Activated CD8-positive, alpha-beta memory T cell treated with anti-CD3 and anti-CD28 coated beads, Interleukin-2, amount 50 U/mL, for 4 hours (primary cell): ENCODE results near the gene BCKDHB.
"Not testable (repeated sequence)": the region's sequence is repeated elsewhere in the genome, so short reads cannot be mapped to it uniquely, and the experiment has no call there.

Experiments
- DNase-seq: peaks from one replicate; pipeline ENCODE4 v3.0.0-alpha.2; 2020

BCKDHB gene

DNA sequence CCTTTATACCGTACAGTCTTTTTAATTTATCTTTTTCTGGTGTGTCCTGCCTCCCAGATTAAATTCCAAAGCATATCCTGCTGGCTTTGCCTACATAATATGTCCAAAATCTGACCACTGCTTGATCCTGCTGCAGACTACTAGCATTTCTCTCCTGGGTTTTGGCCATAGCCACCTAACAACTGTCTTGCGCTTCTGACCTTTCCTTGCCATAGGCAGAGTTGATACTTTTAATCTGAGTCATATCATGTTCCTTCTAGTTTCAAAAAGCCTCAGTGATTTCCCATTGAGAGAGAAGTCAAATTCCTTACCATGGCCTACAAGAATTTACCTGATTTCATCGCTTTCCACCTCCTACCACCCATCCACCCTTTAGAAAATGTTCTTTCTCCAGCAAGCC lies 104.8 kb downstream of the BCKDHB start:
- no peak for DNase-seq

DNA sequence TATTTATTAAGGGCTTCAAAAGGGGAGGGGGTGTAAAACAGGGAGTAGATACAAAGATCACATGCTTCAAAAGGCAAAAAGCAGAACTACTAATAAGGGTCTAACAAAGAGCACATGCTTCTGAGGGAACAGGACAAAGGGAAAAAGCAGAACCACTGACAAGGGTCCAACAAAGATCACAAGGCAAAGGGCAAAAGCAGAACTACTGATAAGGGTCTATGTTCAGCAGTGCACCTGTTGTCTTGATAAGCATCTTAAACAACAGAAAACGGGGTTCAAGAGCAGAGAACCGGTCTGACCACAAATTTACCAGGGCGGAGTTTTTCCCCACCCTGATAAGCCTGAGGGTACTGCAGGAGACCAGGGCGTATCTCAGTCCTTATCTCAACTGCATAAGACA lies 105.4 kb downstream of the BCKDHB start:
- DNase-seq = not testable (repeated sequence)

DNA sequence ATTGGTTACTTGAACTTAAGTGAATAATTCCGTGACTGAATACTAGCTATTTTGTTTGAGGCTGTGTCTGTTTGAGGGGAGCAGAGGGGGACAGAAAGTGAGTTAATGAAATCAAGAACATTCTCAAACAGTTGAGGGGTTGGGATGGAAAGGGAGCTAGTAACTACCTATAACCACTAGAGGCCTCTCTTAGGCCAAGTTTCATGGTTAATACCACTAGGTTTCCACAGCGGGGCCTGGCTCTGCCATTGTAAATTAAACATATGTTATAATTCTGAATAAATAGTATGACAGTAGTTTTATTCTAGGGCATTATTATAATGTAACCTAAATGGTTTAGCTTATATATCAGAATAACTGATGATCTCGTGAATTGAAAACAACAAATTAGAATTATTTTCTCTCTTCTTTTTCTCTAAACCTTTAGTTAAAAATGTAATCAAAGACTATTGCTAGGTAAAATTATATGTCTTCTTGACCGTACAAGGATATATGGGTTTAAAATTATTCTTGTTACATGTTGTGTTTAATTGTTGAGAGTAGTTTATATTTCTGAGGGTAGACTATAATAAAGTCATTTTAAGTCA lies 108.1 kb downstream of the BCKDHB start:
- DNase-seq = no peak

DNA sequence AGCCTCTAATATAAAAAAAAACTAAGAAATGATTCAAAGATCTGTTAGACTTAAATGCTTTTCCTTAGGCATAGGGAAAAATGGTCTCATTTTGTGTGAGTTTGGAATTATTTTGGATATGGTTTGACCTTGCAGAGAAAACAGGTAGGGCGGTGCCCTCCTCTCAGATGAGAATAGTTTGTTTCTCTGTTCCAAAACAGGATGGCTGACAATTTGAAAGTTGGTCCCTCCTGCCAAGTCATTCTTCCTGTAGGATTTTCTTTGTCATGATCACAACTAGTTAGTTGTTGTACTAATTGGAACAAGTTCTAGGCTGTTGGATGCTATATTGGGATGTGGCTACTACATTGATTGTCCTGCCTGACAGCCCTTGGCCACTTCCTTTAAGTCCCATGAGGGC lies 108.6 kb downstream of the BCKDHB start:
- no peak for DNase-seq

DNA sequence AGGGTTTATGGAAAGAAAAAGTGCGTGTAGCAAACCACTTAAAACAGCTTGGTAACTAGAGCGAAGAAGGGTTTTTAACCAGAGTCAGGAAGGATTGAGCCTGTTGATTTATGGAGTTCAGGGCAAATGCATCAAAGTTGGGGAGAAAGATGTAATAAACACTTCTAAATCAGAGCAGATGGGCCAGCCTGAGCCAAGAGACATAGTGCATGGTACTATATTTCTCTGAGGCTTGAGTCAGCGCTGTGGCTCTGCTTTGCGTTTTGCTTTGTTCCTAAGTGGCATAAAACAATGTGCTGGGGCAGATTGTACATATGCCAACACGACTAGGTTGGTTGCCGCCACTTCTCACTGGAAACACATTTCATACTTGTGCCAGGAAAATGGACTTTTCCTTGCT lies 111.3 kb downstream of the BCKDHB start:
- no peak for DNase-seq

DNA sequence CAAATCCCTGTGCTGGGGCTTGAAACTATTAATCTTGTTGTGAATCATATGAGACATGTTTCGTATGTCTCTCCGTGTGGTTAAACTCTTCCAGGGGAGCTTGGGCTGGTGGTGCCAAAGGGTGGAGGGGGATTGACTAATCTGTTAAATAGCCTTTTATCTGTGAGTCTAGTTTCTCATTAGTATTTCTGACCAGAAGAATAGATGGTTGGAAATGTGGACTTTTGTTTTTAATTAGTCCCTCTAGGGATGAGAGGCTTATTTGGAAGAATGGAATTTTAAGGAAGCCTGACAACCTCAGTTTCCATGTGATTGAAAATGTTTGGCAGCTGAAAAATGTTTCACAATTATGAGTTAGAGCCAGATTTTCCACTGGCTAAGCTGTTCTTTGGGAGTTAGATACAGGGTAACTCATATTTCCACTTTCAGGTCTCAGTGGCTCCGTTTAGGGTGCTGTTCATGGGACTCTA lies 117.3 kb downstream of the BCKDHB start:
- DNase-seq = no peak

DNA sequence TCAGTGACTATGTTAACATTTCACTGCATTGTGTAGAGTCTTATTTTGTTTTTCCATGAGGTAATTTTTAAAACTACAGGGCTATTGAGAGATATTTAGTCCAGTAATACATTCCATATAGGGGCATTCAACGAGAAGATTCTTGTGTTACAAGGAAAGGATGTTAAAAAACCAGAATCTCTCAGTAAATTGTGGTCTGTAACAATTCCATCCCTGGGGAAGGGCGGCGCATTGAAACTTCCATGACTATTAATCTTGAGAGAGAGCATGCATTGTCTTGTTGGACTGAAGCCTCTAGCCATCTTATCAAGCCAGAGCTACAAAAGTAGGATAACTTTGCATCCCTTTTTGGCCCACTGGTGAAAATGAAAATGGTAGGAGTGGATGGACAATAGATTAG lies 119.7 kb downstream of the BCKDHB start:
- no peak for DNase-seq

DNA sequence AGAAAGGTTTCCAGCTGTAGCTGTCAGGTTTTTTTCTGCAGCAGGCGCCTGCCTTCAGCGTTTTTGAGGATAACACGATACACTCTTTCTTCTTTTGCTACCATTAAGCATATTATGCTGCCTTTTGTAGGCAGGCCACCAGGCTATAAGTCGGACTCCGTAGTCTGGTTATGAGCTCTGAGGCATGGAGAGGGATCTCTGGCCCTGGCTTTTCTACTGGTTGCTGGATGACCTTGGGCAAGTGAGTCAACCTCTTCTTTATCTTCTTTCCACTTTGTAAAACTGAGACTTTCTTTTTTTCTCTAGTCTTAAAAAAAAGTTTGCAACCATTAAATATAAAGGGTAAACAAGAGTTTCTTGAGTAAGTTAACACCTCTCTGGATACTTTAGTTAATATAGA lies 120.2 kb downstream of the BCKDHB start:
- no peak for DNase-seq

DNA sequence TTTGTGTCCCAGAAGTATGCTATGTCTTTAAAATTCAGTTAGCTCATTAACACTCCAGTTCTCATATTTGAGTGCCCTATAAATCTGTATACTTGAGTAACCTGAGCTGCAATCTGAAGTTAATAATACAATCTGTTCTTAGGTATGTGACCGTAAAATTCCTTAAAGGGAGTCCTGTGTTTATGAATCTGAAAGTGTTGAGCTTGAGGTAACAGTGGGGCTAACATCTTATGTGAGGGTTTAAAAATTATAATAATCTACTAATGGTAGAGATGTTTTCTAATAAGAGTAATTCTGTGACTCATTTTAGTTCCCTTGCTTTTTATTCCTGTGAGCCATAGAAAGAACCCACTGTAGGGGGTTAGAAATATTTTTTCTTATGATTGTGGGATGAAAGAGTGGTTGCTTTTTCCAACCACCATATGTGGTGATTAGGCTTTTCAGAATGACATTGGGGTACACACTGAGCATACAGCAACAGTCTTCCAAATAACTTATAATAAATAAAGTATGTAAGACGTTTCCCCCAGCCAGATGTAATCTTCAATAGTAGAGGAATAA lies 121.2 kb downstream of the BCKDHB start:
- DNase-seq = no peak

DNA sequence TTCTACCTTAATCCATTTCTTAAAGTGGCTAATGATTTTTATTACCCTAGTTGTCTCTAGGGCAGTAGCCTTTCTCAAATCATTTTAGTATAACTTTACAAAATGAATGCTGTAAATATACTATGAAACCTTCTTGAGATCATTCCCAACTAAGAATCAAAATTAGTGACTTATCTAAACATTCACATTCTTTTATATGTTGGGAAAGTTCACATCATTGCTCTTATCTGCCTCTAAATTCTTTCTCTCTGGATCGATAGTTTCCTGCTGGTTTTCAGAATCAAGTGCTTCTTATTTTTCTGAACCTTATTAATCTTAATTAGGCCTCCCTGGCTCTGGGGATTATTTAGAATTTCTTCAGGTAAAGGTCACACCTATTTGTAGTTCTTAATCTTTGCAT lies 126.8 kb downstream of the BCKDHB start:
- no peak for DNase-seq

DNA sequence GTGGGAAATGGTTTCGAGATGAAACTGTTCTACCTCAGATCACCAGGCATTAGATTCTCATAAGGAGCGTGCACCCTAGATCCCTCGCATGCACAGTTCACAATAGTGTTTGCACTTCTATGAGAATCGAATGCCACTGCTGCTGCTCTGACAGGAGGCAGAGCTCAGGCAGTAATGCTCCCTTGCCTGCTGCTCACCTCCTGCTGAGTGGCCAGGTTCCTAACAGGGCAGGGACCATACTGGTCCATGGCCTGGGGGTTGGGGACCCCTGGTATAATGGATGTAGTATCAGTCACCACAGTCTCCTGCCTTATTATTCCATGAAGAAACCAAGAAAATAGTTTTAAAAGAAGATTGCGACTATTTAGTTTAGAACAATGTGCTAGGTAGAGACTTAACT lies 127.5 kb downstream of the BCKDHB start:
- no peak for DNase-seq

DNA sequence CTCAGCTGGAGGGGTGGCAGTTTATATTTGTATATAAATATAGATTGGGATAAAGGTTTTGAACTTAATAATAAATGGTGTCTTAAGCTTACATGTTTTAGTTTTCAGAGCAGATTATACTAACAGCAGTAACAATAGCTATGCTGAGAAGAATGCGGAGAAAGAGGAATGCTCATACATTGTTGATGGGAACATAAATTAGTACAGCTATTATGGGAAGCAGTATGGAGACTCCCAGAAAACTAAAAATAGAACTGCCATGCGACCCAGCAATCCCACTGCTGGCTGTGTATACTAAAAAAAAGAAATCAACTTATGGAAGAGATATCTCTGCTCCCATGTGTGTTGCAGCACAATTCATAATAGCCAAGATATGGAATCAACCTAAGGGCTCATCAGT lies 127.9 kb downstream of the BCKDHB start:
- no peak for DNase-seq

DNA sequence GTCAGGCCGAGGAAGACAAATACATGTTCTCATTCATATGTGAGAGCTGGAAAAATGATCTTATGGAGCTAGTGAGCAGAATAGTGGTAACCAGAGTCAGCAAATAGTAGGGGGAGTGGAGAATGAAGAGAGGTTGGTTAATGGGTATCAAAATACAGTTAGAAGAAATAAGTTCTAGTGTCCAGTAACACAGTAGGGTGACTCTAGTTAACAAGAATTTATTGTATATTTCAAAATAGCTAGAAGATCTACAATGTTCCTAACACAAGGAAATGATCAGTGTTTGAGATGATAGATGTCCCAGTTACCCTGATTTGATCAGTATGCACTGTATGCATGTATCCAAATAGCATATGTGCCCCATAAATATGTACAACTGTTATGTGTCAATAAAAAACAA lies 128.4 kb downstream of the BCKDHB start:
- no peak for DNase-seq

DNA sequence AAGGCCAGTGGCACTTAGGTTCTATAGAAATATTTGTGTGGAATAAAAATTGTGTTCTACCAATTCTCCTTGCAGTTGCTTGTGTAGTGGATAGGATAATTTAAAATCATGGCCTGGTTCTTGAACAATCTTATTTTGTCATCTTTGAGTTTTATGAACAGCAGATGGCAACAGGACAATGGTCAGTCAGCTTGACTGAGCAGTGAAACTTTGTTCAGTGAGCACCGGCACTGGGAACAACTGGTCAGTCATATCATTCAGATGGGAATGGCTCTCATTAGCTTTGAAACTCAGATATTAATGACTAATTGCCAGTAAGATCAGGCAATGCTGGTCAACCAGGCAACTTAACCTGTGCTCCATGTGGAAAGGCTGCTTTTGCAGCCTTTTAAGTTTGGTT lies 129.2 kb downstream of the BCKDHB start:
- no peak for DNase-seq

DNA sequence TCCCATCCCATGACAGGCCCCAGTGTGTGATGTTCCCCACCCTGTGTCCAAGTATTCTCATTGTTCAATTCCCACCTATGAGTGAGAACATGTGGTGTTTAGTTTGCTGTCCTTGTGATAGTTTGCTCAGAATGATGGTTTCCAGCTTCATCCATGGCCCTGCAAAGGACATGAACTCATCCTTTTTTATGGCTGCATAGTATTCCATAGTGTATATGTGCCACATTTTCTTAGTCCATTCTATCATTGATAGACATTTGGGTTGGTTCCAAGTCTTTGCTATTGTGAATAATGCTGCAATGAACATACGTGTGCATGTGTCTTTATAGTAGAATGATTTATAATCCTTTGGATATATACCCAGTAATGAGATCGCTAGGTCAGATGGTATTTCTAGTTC lies 132.3 kb downstream of the BCKDHB start:
- not testable (repeated sequence) for DNase-seq

DNA sequence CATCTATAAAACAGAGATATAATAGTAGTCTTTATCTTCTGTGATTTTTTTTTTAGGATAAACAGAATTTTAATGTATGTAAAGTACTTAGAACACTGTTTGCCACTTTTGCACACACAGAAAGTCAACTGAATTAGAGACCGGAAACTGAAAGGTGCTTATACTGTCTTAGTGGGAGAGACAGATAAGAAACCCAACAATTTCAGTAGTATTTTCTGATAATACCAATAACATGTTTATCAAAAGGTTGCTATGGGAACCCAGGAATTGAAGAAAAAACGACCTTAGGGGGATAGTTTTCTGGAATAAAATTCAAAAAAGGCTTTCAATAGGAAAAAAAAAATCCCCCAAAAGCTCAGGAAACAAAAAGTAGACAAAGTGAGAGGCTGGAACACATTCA lies 138.6 kb downstream of the BCKDHB start:
- no peak for DNase-seq

DNA sequence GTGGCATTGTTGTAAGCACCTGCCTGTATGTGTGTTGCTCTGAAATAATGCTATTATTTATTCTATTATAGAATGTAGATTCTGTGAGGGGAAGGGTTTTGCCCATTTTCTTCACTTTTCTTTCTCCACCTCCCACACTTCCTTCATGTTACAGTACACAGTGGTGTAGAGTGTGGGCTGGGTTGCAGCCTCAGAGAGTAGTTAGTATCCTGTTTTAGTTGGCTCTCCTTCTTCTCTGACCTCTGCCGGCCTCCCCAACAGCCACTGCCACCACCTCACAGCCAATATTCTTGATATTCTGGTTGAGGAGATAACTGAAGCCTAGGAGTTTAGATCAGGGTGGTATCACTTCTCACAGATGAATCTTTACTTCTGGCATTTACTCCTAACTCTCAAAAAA lies 143.4 kb downstream of the BCKDHB start:
- no peak for DNase-seq

DNA sequence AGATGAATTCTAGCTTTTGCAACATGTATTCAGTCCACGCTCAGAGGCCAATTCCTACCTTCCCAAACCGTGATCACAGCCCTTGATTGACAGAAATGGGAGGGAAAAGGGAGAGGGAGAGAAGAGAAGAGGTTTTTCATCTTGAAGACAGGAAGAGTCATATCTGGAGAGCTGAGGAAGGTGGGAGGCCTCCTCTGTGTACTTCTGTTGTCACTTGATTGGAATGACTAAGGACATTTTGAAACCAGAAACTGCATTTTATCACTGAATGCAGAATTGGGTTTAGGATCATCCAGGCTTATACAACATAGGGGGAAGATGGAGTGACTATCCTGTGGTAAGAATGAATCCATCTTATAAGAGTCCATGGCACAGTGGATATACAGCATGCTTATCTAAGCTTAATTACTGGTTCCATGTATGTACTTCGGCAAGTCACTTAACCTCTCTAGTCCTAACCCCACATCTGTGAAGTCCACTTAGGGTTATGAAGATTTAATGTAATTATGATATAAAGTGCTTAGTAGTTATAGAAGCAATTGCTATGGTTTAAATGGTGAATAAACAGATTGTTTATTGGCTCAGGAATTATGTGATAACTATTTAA lies 144.0 kb downstream of the BCKDHB start:
- DNase-seq = no peak

DNA sequence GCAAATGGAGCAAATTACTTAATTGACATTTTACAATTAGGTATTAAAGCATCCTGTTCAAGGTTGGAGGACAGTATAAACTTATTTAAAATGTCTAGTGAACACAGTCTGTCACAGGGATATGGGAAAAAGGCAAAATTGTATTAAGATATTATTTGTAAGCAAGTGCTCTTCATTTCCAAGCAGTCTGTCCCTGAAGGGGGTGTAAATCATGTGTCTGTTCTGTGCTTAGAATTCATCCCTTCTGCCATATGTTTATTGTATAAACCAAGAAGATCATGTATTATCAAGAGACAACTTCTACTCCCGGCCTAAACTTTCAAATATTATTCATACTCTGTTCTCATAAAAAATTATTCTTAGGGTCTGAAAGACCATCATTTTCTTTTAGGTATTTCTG lies 144.8 kb downstream of the BCKDHB start:
- no peak for DNase-seq

DNA sequence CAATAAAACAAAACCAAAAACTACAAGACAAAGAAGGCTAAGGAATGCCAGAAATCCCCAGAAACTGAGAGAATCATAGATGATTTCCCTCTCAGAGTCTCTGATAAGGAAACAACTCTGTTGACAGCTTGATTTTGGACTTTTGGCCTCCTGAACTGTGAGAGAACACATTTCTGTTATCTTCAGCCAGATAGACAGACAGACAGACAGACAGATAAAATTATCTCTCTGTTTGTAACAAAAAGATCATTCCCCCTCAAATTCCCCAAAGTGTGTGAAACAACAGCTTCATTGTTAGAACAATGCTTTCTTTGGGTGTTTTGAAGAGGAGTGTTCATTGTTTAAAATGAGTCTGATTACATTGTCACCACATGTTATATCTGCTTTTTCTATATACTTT lies 148.2 kb downstream of the BCKDHB start:
- no peak for DNase-seq

DNA sequence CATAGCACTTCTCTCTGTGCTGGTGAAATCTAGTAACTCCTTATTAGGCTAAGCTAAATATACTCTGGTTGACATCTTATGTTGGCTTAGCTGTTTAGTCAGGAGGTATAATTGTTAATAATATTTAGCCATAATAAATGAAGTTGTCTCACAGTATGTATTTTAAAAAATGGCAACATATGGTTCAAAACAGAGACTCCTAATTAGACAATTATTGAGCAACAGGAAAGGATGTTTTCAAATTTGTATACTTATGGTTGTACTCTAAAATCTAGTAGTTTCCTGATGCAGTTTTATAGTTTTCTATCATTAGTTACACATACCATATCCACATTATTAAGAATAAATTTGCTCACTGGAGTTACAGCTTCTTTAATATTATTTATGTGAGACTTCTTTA lies 150.2 kb downstream of the BCKDHB start:
- DNase-seq = no peak

DNA sequence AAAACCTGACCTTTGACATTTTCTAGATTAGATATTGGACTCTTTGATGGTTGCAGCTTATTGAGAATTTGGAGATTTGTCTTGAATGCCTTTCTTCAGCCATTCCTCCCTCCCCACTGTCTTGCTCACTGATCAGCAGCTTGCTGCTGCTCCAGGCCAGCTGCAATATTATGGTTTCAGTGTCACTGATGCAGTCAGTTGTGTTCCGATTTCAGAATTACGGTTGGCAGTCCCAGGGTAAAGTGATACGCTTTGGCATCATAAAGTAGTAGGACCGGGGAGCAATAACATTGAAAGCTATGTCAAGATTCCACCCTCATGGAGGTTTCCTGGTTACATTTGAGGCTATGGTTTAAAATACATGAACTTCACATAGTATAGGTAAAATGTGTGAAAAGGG lies 152.6 kb downstream of the BCKDHB start:
- DNase-seq = no peak

DNA sequence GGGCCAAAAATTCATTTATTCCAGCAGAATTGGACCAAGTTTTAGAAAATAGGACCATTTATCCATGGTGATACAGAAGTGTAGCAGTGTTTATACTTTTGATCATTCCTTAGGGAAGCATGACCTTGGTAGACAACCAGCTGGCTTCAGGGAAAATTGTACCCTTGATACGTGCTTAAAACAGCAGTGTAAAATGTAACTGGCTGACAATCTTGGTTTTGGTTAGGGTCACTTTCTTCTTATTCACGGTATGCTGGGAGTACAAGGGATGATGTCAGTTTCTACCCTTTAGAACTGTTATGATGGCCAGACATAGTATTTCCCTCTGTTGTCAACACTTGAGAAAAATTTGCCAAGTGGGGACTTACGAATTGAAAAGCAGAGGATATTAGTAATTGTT lies 157.1 kb downstream of the BCKDHB start:
- DNase-seq = no peak

DNA sequence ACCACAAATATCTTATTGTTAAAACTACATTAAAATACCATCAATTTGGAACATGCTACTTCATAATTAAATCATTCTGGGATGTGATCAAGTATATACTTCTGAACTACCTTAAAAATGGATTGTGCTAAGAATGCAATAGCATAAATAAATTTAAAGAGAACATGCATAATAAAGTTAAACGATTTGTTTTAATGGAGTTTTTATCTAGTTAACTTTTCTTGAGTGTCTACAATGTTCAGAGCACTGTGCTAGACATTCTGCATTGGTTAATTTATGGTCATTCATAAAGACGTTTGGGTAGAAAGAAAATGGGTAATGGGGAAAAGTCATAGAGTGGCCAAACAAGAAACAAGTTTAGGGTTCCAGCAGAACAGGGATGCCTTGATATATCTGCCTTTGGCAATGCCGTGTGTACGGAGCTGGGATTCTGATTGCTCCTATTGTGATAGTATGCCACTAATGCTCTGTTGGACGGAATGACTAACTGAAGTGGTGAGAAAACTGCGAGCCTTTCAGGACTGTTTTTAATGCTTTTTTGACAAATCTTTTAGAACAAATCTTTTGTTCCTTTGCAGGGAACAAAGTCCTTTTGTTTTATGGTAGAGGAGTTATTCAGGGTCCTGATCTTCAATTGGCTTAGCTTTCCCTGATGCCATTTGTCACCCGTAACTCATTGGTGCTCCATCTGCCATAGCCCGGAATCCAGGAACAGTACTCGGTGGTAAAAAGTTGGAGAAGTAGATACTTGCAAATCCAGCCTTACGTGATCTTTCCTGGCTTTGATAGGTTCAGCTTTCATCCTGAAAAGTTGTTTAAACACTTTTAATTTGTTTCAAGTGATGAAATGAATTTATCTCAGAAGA lies 162.6 kb downstream of the BCKDHB start:
- no peak for DNase-seq
